Stimulated activated CD8-positive, alpha-beta memory T cell treated with anti-CD3 and anti-CD28 coated beads, Interleukin-15, amount 100 ng/mL, for 1 hour (primary cell): ENCODE measurements around the gene RNU6-9.
A peak's percentile ranks its signal among the peaks of the same experiment; 100 is the strongest.

Experiments
- DNase-seq: peaks from one replicate; pipeline ENCODE4 v3.0.0-alpha.2; 2020; ENCODE audit warnings: low read depth

Gene RNU6-9

GRCh38 chr19:899336-900042 is 6.2 kb downstream of the RNU6-9 start:
- no peak for DNase-seq

- DNase-seq = no peak
Observed at GRCh38 chr19:900043-900301, 6.7 kb downstream of the RNU6-9 start.

- DNase-seq = no peak
Observed at GRCh38 chr19:900302-901111, 7.2 kb downstream of the RNU6-9 start.

DNA sequence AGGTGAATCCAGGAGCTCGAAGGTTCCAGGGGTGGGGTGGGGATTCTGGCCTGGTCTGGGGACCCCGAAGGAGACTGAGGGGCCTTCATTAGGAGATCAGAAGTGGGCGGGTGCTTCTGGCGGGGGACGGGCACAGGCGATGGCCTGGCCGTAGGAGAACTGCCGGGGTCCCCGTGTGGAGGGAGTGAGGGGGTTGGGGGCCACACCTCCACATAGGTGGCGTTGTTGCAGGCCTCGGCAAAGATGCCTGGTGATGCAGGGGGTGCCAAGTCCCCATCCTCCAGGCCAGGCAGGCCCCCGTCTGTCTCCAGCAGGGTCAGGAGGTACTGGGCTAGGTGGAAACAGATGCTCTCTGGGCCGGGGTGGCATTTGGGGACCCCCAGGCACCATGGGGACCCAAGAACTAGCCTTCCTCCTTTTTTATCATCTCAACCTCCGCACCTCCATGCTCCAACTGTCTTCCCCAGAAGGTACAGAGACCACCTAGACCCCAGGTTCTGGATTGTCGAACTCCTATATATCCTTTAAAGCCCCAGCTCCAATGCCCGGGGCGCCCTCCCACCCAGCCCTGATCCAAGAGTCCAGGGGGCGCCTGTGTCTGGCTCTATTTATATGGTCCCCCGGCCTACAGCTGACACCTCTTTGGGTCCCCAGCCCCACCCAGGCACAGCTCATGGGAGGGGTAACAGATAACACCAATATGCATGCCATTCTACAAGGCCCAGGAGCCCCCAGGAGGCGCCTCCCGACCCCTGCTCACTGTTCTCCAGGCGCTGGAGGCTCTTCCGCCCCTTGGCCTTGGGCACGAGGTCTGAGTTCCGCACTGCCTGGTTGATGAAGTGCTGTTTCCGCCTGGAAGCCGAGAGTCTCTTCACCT is 8.2 kb downstream of the RNU6-9 start:
- DNase-seq = no peak

DNA sequence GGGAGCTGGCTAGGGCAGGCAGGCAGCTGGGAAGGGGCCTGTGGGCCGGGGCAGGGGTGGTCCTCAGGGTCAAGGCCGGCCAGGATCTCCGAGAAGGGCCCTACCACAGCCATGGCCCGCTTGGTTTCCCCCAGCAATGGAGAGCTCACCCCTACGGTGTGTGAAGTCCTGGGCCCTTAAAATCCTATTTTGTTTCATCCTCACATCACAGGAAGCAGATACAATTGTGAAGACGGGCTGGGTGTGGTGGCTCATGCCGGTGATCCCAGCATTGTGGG is 8.7 kb downstream of the RNU6-9 start:
- no peak for DNase-seq

DNA sequence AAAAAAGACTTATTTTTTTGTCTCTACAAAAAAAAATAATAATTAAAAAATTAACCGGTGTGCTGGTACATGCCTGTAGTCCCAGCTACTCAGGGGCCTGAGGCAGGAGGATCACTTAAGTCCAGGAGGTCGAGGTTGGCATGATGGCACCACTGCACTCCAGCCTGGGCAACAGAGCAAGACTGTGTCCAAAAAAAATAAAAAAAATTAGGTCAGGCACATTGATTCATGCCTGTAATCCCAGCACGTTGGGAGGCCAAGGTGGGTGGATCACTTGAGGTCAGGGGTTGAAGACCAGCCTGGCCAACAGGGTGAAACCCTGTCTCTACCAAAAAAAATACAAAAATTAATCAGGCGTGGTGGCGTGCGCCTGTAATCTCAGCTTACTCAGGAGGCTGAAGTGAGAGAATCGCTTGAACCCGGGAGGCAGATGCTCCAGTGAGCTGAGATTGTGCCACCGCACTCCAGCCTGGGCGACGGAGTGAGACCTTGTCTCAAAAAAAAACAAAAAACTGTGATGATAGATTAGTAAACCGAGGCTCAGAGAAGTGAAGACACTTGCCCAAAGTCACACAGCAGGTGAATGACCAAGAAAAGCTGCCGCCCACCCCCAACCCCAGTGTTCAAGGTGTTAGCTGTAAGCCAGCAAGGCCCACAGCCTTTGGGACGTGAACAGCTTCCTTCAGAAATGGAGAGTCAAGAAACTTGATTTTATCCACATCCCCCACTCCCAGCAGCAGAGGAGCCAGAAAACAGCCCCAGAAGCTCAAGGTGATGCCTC is 9.4 kb downstream of the RNU6-9 start:
- no peak for DNase-seq

DNA sequence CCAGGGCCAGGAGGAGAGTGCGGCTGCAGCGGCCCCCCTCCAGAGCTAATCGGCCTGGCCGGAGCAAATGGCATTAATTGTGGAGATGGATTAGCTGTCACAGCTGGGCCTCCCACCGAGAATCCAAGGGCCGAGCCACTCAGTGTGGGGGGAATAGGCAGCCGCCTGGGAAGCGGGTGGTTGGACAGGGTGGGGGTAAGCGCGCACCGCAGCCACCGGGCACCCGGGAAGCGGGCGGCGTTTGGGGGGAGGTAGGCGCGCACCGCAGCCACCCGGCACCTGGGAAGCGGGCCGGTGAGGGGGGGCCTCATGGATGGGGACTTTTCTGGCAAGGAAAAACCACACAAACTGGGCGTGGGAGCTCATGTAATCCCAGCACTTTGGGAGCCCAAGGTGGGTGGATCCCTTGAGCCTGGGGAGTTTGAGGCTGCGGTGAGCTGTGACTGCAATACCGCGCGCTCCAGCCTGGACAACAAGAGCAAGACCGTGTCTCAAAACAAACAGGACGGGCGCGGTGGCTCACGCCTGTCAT is 10.0 kb downstream of the RNU6-9 start:
- no peak for DNase-seq

DNA sequence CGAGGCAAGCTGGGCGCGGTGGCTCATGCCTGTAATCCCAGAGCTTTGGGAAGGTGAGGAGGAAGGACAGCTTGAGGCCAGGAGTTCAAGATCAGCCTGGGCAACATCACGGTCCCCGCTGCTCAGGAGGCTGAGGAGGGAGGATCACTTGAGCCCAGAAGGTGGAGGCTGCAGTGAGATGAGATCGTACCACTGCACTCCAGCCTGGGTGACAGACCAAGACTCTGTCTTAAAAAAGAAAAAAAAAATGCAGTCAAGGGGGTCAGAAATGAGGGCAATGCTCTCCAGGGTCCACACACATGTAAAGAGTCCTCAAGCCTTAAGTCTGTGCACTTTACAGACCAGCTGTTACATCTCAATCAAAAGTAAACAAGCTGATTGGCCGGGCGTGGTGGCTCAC is 11.3 kb downstream of the RNU6-9 start:
- no peak for DNase-seq

DNA sequence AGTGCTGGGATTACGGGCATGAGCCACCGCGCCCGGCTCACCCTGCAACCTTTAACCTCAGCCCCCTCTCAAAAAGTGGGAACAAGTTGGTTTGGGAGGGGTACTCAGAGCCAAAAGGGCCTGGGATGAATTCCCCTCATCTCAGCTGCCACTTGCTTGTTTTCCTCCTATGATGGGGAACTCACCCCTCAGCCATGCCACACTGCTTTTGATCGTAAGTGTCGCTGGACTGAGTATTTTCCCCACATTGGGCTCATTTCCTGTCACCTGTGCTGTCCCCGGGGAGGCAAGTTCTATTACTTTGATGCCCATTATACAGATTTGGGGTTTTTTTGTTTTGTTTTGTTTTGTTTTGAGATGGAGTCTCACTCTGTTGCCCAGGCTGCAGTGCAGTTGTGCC is 13.2 kb downstream of the RNU6-9 start:
- DNase-seq = no peak

- no peak for DNase-seq
Observed at GRCh38 chr19:907183-907853, 14.0 kb downstream of the RNU6-9 start.

DNA sequence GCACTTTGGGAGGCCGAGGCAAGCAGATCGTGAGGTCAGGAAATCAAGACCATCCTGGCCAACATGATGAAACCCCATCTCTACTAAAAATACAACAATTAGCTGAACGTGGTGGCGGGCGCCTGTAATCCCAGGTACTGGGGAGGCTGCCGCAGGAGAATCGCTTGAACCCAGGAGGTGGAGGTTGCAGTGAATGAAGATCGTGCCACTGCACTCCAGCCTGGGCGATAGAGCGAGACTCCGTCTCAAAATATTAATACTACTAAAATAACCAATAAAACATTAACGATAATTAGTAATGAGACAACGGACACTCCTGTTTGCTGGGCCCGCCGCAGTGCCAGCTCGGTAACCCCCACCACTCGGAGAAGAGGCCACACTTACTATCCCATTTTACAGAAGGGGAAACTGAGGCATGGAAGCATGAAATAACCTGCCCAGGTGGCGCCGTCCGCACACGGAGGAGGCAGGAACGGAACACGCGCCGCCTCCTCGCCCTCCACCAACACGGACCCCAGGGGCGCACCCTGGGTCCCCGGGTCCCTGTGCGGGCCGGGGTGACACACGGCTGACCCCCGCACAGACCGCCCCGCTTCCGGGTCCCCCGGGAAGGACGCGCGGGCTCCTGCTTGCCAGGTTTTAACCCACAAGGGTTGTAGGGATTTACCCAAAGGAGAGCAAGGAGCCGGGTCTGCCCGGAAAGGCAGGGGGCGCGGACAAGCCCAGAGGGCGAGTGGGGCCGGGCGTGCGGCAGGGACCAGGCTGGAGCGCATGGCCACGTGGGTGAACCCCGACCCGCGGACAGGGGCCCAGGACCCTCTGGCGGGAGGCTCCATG is 18.1 kb downstream of the RNU6-9 start:
- no peak for DNase-seq

DNA sequence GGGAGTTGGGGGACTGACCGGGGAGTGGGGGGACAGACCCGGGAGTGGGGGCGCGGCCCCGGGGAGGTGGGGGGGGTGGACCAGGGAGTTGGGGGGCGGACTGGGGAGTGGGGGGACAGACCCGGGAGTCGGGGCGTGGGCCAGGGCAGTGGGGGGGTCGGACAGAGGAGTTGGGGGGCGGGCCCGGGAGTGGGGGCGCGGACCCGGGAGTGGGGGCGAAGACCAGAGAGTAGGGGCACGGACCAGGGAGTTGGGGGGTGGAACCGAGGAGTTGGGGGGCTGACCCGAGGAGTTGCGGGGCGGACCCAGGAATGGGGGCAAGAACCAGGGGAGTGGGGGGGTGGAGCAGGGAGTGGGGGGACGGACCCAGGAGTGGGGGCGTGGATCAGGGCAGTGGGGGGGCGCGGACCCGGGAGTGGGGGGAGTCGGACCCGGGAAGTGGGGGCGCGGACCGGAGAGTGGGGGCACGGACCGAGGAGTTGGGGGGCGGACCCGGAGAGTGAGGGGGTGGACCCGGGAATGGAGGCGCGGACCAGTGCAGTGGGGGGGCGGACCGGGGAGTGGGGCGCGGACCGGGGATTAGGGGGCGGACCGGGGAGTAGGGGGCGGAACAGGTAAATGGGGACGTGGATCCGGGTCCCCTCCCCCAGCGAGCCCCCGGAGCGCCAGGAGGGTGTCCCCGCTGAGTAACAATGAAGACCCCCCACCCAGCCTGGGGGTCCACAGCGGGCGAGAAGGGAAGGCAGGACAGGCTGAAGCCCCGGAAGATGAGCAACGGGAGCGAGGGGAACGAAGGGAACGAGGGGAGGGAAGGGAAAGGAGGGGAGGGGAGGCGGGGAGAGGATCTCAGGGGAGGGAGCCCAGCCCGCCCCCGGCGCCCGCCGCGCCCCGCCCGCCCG is 19.1 kb downstream of the RNU6-9 start:
- no peak for DNase-seq

DNA sequence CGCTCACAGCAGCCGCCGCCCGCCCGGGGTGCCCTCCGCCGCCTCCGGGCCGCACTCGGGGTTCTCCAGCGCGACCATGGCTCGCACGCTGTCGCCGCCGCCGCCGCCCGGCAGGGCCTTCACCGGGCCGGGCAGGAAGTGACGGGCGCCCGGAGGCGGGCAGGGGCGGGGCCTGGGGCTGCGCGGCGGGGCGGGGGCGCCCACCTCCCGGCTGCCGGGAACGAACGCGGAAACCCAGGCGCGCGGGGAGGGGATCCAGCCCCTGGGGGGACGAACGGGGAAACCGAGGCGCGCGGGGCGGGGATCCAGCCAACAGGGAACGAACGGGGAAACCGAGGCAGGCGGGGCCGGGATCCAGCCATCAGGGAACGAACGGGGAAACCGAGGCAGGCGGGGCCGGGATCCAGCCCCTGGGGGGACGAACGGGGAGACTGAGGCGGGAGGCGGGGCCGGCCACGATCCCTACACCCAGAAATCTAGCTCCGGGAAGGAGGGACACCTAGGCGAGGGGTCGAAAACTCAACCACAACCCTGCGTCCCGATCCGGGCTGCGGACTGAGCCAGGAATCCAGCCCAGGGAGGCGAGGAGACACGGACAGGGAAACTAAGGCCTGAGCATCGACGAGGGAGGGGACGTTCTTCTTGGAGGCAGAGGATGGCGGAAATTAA is 19.9 kb downstream of the RNU6-9 start, which contains the start of gene R3HDM4:
R3HDM4 (minus strand) TSS at position 140 of the 669 bp plus-strand sequence; CDS start at position 78, 62 bp downstream.
- DNase-seq = peak; percentile 70

DNA sequence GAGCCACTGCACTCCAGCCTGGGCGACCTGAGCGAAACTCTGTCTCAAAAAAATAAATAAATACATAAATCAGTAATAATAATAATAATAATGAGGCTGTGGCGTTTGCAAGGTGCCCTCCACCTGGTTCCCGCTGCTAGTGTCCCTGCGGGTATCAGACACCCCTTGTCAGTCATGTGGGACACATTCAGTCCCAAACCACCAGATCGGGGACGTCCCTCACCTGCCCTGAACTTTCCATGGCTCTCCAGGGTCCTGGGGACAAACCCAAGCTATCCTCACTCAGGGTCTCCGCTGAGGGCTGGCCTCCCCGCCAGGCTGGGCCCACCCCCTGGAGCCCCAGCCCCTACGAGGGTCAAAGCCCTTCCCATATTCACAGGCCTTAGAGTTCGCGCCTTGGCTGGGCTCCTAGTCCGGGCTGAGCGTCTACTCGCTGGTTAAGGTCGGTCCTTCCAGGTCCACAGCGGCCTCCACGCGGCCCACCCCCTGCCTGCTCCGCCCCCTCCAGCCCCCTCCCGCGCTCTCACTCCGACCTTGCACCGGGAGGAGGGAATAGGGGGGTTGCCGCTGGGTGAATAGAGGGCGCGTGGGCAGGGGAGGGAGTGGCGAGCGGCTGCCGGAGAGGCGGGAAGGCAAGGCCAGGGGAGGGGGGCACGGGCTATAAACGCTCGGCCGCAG is 23.5 kb downstream of the RNU6-9 start:
- DNase-seq = no peak

- DNase-seq = no peak
Observed at GRCh38 chr19:917323-918151, 24.3 kb downstream of the RNU6-9 start, which contains the start of gene KISS1R. TSS of gene KISS1R (plus strand) at chr19:917333. CDS start at chr19:917503, 170 bp downstream.

DNA sequence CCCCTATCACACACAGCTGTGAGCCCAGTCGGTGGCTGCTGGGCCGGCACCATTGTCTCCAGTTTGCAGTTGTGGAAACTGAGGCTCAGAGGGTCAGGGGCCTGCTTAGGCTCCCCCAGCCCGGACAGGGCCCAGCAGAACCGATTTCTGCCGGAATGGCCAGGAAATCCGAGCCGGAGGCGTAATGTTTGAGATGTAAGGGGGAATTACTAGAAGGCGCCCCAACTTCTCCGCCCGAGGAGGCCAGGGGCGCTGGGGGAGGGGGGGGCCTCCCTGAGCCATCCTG is 24.8 kb downstream of the RNU6-9 start:
- no peak for DNase-seq

DNA sequence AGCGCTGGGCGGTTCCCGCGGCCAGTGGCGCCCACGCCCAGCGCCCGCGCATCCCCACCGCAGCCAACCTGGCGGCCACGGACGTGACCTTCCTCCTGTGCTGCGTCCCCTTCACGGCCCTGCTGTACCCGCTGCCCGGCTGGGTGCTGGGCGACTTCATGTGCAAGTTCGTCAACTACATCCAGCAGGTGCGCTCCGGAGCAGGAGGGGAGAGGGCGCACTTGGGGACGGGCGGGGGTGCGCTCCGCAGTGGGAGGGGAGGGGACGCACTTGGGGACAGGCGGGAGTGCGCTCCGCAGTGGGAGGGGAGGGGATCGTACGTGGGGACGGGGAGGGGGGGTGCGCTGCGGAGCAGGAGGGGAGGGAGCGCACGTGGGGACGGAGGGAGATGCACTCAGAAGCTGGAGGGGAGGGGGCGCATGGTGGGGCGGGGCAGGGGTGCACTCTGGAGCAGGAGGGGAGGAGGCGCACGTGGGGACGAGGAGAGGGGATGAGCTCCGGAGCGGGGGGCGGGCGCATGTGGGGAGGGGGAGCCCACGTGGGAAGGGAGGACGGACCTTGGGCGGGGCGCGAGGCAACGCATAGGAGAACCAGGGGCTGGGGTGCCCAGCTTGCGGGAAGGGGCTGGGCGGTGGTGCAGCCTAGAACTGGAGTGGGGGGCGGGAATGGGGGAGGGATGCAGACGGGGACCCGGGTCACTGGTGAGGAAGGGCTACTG is 25.4 kb downstream of the RNU6-9 start:
- no peak for DNase-seq
